ENCODE data around the gene SDF4.

Gene SDF4

DNA sequence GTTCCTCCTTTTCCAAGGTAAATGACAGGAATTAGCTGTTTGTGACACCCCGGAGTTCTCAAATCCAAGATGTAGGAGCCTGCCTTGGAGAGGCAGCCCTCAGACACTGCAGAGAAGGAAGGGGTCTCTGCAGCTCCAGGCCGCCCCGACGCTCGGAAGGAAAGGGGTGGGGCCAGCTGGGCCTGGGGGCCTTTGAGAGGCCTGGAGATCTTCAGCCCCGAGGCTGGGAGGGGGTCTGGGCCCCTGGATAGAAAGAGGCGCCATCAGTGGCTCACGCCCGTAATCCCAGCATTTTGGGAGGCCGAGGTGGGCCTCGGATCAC lies 24.3 kb downstream of the SDF4 start:
- TF ChIP-seq, protein P1, sequence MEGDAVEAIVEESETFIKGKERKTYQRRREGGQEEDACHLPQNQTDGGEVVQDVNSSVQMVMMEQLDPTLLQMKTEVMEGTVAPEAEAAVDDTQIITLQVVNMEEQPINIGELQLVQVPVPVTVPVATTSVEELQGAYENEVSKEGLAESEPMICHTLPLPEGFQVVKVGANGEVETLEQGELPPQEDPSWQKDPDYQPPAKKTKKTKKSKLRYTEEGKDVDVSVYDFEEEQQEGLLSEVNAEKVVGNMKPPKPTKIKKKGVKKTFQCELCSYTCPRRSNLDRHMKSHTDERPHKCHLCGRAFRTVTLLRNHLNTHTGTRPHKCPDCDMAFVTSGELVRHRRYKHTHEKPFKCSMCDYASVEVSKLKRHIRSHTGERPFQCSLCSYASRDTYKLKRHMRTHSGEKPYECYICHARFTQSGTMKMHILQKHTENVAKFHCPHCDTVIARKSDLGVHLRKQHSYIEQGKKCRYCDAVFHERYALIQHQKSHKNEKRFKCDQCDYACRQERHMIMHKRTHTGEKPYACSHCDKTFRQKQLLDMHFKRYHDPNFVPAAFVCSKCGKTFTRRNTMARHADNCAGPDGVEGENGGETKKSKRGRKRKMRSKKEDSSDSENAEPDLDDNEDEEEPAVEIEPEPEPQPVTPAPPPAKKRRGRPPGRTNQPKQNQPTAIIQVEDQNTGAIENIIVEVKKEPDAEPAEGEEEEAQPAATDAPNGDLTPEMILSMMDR (conservative IDR thresholded peaks at IDR 0.05; ENCODE audit: low read depth, low read length), result no peak
- no peaks in the 10 kb centered on the region for H3K79me2 ChIP-seq (ENCODE audit: insufficient read depth, low read depth)
- no peak overlapping the region for H2AFZ ChIP-seq (ENCODE audit: low read depth)
- H3K27ac ChIP-seq, result no peak overlapping the region
- peaks cover 26% of the 10 kb centered on the region for H3K4me1 ChIP-seq (ENCODE audit: low read depth, poor library complexity, severe bottlenecking)
- H4K20me1 ChIP-seq (ENCODE audit: insufficient read depth), result no peaks in the 10 kb centered on the region
- no peak overlapping the region; the same call in 1 of the 2 replicates for H3K4me2 ChIP-seq
- no peaks in the 10 kb centered on the region for H3K36me3 ChIP-seq (ENCODE audit: insufficient read depth)
- no peak overlapping the region for H3K9ac ChIP-seq
- H3K27me3 ChIP-seq (ENCODE audit: insufficient read depth, low read depth), result peaks cover 69% of the 10 kb centered on the region
- H3K4me3 ChIP-seq (IDR thresholded peaks at IDR 0.05; ENCODE audit: insufficient read depth, low read depth, low read length), result no peak overlapping the region

GRCh38 chr1:1206966-1207531 lies 24.8 kb downstream of the SDF4 start:
- H3K4me2 ChIP-seq, result peak overlapping the region; percentile 5; the same call in 1 of the 2 replicates
- H3K79me2 ChIP-seq (ENCODE audit: insufficient read depth, low read depth), result no peaks in the 10 kb centered on the region
- H2AFZ ChIP-seq (ENCODE audit: low read depth), result no peak overlapping the region
- H3K4me1 ChIP-seq (ENCODE audit: low read depth, poor library complexity, severe bottlenecking), result peaks cover 26% of the 10 kb centered on the region
- H3K4me3 ChIP-seq (IDR thresholded peaks at IDR 0.05; ENCODE audit: insufficient read depth, low read depth, low read length), result no peak overlapping the region
- no peaks in the 10 kb centered on the region for H3K36me3 ChIP-seq (ENCODE audit: insufficient read depth)
- H3K27me3 ChIP-seq (ENCODE audit: insufficient read depth, low read depth), result peaks cover 69% of the 10 kb centered on the region
- H3K27ac ChIP-seq, result no peak overlapping the region
- H4K20me1 ChIP-seq (ENCODE audit: insufficient read depth), result no peaks in the 10 kb centered on the region
- TF ChIP-seq, protein P1 (conservative IDR thresholded peaks at IDR 0.05; ENCODE audit: low read depth, low read length), result no peak
- H3K9ac ChIP-seq, result no peak overlapping the region

DNA sequence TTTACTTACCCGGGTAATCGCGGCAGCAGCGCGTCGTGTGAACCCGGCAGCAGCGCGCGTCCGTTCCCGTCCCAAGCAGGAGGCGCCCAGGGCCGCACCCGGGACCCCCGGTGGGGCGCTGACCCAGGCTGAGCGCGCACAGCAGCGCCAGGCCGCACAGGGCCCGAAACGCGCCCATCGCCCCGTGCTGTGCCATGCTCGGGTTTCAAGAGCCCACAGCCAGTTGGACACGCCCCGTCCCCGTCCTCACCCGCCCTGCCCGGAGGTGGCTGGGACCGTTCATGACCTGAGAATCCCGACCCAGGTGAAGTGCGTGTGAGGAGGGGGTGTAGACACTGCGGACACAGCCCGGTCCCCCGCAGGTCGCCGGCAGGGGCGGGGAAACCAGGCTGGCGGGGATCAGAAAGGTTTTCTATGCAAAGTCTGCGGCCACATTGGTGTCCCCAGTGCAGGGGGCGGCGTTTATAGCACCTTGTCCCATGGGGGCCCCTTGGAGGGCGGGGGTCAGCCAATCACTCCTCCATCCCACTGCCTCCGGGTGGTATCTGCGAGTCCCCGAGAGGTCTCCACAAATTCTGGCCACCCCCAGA lies 25.3 kb downstream of the SDF4 start, which contains the start of gene TNFRSF18:
Gene TNFRSF18, minus strand, starts transcription at position 217 of the 590 bp plus-strand sequence. Its CDS starts 21 bp downstream, at position 196.
- Histone ChIP-seq H3K27me3 (ENCODE audit: insufficient read depth, low read depth) (peaks cover 70% of the 10 kb centered on the region), H3K4me2 (peak within 1 kb of the TSS; percentile 5; the same call in 1 of the 2 replicates), H3K79me2 (ENCODE audit: insufficient read depth, low read depth) (no peaks in the 10 kb centered on the region), H3K4me3 (IDR thresholded peaks at IDR 0.05; ENCODE audit: insufficient read depth, low read depth, low read length) (no peak within 1 kb of the TSS), H3K4me1 (ENCODE audit: low read depth, poor library complexity, severe bottlenecking) (peaks cover 26% of the 10 kb centered on the region), H3K36me3 (ENCODE audit: insufficient read depth) (no peaks in the 10 kb centered on the region), H2AFZ (ENCODE audit: low read depth) (no peak within 1 kb of the TSS), H3K9ac (no peak within 1 kb of the TSS), H4K20me1 (ENCODE audit: insufficient read depth) (no peaks in the 10 kb centered on the region), H3K27ac (no peak within 1 kb of the TSS)
- TF ChIP-seq, protein P1 (conservative IDR thresholded peaks at IDR 0.05; ENCODE audit: low read depth, low read length), result no peak

DNA sequence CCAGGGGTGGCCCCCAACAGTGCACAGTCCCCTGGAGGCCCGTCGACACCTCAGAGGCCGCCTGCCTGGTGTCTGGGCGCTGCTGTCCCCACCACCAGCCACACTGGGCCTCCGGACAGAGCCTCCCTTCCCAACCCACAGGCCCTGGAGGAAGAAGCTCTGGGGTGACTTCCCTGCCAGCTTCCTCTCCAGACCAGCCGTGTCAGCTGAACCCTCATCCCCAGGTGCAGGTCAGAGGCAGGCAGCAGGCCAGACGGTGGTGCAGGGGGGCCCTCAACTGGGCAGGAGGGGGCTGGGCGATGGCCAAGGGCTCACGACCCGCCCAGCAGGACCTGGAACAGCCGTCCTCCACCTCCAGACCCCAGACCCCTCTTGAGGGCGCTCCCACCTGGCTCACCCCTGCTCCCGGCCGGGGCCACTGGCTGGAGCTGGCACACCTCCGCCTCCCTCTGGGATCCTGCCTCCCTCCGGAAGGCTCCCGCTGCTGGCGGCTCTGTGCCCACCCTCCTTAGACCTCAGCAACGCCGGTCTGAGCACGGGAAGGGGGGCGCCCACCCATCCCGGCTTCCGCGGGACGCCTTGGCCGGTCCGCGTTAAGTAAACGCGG lies 25.9 kb downstream of the SDF4 start:
- TF ChIP-seq, protein P1 (conservative IDR thresholded peaks at IDR 0.05; ENCODE audit: low read depth, low read length), result no peak
- H3K4me1 ChIP-seq (ENCODE audit: low read depth, poor library complexity, severe bottlenecking), result peaks cover 26% of the 10 kb centered on the region
- H4K20me1 ChIP-seq (ENCODE audit: insufficient read depth), result no peaks in the 10 kb centered on the region
- no peaks in the 10 kb centered on the region for H3K79me2 ChIP-seq (ENCODE audit: insufficient read depth, low read depth)
- H3K9ac ChIP-seq, result no peak overlapping the region
- no peak overlapping the region for H3K4me3 ChIP-seq (IDR thresholded peaks at IDR 0.05; ENCODE audit: insufficient read depth, low read depth, low read length)
- H3K4me2 ChIP-seq, result no peak overlapping the region
- H3K27me3 ChIP-seq (ENCODE audit: insufficient read depth, low read depth), result peaks cover 73% of the 10 kb centered on the region
- H3K36me3 ChIP-seq (ENCODE audit: insufficient read depth), result no peaks in the 10 kb centered on the region
- H3K27ac ChIP-seq, result no peak overlapping the region
- no peak overlapping the region for H2AFZ ChIP-seq (ENCODE audit: low read depth)
